Fibroblast of lung (primary cell): Measurements from ENCODE around the gene DNAAF8.

Experiments used
- CTCF ChIP-seq, 2 donors: IDR thresholded peaks in 1 of 2; conservative IDR thresholded peaks in 1 of 2; 1 replicate in 1 of 2; 2 replicates in 1 of 2; pipeline ENCODE4 v1.5.1; 2011 to 2012; ENCODE audit warnings: low read length in 2 of 2, control low read depth in 1 of 2, inconsistent platforms in 1 of 2, low read depth in 1 of 2, mild to moderate bottlenecking in 1 of 2
- EZH2 ChIP-seq: IDR thresholded peaks from 2 replicates; pipeline ENCODE4 v1.5.1; 2012; ENCODE audit warnings: low read length, control low read depth, mild to moderate bottlenecking; ENCODE audit errors: missing control alignments

DNA sequence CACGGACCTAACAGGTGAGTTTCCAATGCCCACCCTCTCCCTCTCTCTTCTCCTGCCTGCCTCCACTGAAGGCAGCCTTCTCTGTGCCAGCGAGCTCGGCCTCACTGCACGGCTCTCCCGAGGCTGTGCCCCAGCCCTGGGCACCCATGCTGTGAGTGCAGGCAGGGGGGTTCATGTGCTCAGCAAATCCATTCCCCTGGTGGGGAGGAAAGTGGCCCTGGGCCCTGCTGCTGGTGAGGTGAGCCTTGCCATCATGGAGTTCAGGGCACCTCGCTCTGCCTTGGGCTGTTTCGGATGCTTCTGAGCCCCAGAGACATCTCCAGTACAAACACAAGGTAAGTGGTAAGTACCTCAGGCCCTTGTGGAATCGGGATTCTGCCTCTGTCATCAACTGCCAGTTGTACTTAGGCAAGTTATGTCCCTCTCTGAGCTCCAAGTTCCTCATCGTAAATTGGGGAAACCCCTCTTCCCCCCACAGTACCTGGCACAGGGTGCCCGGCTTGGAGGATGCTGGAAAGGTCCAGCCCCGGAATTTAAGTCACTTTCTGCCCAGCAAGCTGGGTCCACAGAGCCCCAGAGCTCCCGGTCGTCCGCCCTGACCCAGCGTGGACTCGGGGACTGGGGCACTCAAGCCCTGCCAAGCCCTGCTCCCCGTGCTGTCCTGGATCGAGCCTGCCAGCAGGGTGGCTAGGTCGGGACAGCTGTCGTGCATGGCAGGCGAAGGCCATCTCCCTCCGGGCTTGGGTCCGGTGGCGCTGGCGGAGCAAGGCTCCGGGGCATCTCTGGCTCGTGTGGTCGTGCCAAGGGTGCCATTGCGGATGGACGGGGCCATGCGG lies 41.7 kb upstream of the DNAAF8 start:
- TF ChIP-seq CTCF (conservative IDR thresholded peaks at IDR 0.05 in 1 of 2, IDR thresholded peaks at IDR 0.05 in 1 of 2; ENCODE audit: low read depth in 1 of 2, low read length in 2 of 2) (no peak), EZH2 (no peak)
